DMS53 treated with DMSO at 0.1 percent for 48 hours (cell line): ENCODE results near the gene ARHGAP25.
A peak's percentile ranks its signal among the peaks of the same experiment; 100 is the strongest.

Experiments
- DNase-seq: peaks from one replicate; lab custom pipeline; 2025; ENCODE audit not compliant: unreplicated experiment; lab: John Stamatoyannopoulos, UW

The ARHGAP25 gene

DNA sequence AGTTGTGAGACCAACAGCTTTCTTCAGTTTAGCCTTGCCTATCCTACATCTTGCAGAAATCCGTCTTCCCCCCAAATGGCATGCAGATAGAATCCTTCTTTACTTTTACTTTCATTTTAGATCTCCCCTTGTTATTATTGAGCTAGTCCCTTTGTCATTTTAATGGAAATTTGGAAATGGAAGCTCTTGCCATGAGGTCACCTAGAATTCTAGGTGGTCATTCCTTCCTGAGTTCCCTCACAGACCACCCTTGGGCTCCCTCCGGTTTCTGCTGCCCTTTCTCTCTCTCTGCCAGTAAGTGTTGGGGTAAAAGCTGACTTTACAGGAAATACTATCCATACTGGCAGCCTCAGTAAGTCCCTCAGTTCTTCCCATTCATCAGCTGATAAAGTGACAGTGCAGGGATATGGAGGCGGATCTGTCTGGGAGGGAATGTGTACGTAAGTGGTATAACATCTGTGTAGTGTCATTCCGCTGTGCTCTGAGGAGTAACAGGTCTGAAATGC is 30.2 kb downstream of the ARHGAP25 start:
- no peak for DNase-seq

GRCh38 chr2:68765739-68766375 is 31.2 kb downstream of the ARHGAP25 start:
- no peak for DNase-seq

DNA sequence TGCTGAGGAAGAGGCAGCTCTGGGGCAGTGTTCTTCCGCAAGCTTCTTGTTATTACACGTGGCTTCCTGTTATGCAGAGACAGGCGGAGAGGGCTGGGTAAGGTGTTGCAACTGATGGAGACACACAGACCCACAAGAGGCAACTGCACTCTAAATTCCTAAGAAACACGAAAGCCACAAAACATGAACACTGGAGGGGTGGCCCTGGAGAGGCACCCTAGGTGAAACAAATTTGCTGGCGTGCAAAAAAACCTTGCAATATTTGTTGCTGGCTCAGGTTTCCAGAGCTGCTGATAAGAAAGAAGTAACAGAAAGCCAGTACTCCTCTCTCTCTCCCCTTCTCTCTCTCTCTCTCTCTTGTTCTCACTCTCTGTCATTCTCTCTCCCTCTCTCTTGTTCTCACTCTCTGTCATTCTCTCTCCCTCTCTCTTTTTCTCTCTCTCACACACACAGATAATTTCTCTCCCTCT is 31.8 kb downstream of the ARHGAP25 start:
- no peak for DNase-seq

DNA sequence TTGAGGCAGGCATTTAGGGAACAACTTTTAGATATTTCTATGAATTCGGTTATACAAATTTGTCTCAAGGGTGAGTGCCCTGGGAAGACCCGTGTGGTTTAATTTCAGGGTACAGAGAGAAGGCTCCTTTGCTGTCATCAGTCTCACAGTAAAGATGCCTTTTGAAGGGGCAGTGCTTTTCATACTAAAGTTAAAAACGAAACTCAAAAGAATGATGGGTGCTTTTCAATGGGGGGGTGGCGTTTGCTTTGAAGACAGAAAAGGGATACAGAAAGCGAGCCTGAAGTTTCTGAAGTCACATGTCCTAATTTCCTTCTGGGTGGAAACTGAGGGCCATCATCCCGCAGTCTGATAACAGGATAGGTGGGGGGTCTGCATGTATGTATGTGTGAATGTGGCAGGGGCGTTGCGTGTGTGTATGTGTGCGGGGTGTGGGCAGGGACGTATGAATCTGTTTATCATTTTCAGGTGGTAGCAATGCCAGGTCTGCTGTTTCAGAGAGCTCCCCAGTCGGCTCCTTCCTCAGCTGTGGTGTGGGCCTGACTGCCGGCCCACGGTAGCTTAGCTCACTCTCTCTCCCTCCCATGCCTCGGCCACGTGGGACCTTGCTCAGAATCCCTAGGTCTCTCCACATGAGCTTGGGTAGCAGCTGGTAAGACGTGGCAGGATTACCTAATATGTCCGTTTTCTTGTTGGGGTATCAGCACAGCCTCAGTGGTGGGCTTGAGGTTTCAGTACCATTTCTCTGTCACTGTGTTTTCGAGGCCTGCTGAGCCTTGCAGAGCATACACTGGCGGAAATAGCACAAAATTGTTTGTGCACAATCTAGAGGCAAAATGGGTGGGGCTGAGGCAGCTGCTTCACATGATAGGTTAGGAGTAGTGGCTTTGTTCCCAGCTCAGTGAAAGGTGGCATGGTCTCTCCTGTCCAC is 32.7 kb downstream of the ARHGAP25 start:
- DNase-seq: peak; percentile 84

GRCh38 chr2:68767996-68768395 is 33.4 kb downstream of the ARHGAP25 start:
- peak; percentile 92 for DNase-seq

DNA sequence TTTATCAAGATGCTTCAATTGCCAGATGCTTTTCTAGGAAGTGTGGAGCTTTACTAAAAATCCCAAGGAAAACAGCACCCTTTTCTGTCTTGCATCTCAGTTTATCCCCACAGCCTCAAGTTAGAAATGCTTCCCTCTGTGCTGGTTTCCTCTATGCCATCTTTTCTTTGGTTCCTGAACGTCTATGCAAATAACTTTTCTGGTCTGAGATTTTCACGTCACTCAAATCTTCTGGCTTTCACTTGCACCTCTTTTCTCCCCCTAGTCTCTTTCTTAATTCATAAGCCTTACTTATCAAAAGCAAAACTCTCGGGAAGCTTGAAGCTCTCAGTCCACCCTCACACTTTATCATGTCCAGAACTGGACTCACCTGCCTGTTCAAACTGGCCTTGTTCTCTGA is 33.9 kb downstream of the ARHGAP25 start:
- DNase-seq: no peak

DNA sequence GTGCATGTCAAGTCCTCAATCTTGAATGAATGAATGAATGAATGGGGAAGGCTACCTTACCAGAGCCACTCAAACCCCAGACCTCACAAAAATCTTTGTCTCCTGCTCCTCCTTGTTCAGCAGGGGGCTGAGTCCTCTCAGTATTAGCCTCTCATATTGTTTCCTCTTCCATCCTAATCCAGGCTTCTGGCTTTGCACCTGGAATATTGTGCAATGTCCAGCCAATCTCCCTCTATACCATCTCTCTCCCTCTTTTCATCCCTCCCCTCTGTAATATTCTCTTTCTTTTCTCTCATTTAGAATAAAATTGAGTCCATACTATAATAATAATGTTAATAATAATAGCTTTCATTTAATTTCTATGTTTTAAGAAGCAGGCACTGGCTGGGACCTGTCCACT is 34.3 kb downstream of the ARHGAP25 start:
- DNase-seq: no peak

GRCh38 chr2:68769586-68770270 is 35.1 kb downstream of the ARHGAP25 start:
- DNase-seq: no peak

GRCh38 chr2:68770271-68771111 is 35.9 kb downstream of the ARHGAP25 start:
- DNase-seq: no peak

DNA sequence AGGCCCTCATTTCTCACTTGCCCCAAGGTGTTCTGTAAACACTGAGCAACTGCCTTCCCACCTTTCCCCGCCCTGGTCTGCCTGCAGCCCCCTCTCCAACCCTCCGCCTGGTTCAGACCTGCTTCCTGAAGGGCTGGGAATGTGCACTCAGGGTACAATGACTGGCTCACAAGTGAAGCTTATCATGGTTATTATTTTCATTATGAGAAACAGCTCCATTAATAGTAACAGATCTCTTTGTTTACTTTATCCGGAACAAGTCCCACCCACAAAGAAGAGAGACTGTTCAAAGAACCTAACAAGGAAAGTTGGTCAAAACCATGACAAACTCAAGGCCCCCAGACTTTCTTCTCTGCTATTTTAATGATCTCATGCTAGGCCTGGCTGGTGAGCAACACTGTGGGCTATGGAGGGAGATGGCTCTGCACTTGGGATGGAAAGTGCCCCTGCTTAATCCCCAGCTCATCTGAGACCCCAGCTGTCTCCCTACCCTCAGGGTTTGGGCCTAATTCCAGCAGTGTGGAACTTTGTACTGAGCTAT is 36.7 kb downstream of the ARHGAP25 start:
- no peak for DNase-seq

DNA sequence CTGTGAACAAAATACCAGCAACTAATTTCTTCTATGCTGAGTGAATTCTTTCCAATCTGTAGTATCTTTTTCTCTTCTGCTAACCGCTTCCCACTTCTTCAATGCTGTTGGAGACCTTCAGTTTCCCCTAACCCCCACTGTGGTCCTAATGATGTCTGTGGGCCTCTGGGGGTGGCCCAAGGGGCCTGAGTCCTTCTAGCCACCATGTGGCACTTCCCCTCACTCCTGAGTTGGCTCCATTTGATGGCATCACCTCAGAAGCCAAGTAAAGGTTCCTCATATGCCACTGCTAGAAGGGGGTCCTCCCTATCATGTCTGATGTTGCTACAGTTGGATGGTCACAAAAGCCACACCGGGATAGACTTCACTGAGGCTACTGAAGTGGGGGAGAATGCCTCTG is 37.5 kb downstream of the ARHGAP25 start:
- no peak for DNase-seq

DNA sequence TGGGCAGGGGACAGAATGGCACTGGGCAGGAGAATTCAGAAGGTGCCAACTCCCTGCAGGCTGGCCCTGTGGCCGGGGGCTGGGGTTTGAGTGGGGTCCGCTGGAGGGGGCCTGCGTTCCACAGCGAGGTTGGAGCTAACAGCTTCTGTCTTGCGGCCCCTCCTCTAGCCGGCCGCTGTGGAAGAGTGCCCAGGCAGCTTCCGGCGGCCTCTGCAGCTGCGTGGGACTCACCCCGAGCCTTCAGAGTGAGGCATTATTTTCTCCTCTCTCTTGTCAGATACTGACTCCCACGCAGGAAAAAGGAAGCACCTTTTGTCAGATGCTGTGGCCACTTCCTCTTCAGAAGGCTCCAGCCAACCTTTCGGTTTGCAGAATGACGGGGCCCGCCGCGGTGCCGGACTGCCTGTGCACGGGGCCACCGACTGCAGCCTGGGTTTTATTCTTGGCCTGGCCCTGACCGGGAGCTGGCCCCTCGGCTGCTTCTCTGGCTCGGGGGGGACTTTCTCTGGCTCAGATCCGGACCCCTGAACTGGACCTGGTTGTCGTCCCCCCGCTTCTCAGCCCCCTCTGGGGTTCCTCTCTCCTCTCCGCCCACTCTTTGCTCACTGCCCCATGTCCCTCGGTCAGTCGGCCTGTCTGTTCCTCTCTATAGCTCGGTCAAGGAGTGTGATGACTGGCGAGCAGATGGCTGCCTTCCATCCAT is 40.1 kb downstream of the ARHGAP25 start:
- DNase-seq: no peak

- DNase-seq: no peak
These were observed 40.7 kb downstream of the ARHGAP25 start for GRCh38 chr2:68775272-68775842.

GRCh38 chr2:68776124-68776523 is 41.5 kb downstream of the ARHGAP25 start:
- DNase-seq: no peak

DNA sequence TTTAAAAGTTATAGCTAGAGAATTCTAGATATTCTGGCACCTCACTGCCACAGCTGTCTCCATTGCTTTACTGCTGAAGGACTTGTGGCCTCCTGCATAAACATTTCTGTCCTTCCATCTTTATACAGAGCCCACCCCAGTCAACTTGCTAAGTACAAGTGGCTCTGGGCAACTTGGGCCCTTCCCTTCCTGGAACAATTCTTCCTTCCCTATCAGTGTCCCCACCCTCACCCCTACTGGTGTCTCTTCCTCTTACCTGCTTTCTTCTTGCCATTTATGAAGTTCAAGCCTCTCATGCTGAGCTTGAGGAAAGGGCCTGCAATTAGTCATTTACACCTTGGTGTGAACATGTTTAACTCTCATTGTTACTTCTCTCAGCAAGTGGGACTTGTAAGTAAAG is 45.0 kb downstream of the ARHGAP25 start:
- no peak for DNase-seq

DNA sequence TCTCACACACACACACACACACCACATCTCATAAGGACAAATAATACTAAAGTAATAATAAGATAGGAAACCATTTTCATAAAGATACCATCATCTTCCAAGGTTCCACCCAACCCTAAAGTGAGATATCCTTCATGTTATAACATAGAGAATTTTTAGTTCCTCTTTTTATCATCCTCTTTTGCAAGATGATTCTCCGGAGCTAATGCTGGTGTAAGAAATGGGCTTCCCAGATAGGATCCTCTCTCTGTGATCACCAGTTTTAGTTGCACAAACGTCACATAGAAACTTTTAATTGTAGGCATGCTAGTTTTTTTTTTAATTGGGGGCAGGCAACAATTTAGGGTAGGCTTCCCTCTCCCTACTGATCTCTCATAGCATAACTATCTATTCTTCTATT is 49.6 kb downstream of the ARHGAP25 start:
- DNase-seq: no peak

DNA sequence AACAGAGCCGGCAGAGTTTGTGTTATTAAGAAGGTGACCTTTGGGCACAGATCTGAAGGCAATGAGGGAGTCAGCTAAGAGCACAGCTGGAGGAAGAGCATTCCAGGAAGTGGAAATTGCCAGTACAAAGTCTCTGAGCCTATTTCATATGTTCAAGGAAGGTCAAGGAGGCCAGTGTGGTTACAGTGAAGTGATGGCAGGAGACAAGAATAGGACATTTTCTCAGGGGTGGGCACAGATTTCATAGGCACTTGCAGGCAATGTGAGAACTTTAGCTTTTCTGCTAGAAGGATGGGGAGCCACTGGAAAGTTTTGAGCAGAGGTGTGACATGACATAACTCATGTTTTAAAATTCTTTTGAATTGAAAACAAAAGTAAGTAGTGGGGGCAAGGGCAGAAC is 50.3 kb downstream of the ARHGAP25 start:
- no peak for DNase-seq

- no peak for DNase-seq
These were observed 52.7 kb downstream of the ARHGAP25 start for GRCh38 chr2:68787356-68787755.

DNA sequence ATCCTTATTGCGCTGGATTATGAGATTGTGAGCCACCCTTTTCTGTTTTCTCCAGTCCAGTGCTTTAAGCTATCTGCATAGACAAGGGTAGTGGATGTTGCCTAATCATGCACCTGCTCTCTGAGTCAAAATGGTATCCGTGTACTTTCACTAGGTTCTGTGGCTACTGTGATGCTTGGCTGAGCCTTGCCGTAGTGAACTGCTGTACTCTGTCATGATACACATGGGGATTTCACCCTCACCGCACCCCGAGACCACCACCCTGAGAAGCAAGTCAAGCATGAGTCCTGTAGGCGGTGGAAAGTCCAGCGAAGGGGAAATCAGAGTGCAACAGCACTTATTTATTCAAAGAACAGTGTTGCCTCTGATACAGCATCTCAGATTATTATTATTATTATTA is 55.0 kb downstream of the ARHGAP25 start:
- no peak for DNase-seq
